ENCODE data around the gene MED25.

- TF ChIP-seq, protein P1, sequence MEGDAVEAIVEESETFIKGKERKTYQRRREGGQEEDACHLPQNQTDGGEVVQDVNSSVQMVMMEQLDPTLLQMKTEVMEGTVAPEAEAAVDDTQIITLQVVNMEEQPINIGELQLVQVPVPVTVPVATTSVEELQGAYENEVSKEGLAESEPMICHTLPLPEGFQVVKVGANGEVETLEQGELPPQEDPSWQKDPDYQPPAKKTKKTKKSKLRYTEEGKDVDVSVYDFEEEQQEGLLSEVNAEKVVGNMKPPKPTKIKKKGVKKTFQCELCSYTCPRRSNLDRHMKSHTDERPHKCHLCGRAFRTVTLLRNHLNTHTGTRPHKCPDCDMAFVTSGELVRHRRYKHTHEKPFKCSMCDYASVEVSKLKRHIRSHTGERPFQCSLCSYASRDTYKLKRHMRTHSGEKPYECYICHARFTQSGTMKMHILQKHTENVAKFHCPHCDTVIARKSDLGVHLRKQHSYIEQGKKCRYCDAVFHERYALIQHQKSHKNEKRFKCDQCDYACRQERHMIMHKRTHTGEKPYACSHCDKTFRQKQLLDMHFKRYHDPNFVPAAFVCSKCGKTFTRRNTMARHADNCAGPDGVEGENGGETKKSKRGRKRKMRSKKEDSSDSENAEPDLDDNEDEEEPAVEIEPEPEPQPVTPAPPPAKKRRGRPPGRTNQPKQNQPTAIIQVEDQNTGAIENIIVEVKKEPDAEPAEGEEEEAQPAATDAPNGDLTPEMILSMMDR (conservative IDR thresholded peaks at IDR 0.05; ENCODE audit: low read length): no peak
- no peak for TF ChIP-seq EZH2phosphoT487 (IDR thresholded peaks at IDR 0.05; ENCODE audit: borderline replicate concordance)
These were observed 11.1 kb downstream of the MED25 start for GRCh38 chr19:49829200-49829599.

Data from Loucy (cell line).